HG03175 (cell line): ENCODE data around the gene SIPA1L3.

Experiments
- ATAC-seq: cut with Tn5 transposase; IDR thresholded peaks from one replicate; pipeline ENCODE4 v1.9.1; 2021; ENCODE audit warnings: mild to moderate bottlenecking, moderate library complexity; ENCODE audit not compliant: unreplicated experiment

Gene SIPA1L3

DNA sequence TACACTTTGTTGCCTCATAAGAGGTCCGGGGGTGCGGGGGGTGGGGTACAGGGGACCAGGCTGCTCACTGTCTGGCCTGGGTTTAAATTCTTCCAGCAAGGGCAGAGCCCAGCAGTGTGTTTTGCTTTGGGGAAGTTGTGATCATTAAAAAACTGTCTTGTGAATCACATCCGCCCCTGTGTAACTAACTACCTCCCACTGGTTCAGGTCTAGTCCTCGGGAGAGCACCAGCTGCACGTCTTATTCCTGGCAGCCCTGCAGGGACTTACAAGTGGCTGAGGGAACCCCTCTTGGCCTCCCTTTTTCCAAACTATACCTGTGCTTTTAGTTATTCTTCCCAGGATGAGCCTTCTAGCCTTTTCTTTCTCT lies 127.5 kb downstream of the SIPA1L3 start:
- no peak for ATAC-seq

DNA sequence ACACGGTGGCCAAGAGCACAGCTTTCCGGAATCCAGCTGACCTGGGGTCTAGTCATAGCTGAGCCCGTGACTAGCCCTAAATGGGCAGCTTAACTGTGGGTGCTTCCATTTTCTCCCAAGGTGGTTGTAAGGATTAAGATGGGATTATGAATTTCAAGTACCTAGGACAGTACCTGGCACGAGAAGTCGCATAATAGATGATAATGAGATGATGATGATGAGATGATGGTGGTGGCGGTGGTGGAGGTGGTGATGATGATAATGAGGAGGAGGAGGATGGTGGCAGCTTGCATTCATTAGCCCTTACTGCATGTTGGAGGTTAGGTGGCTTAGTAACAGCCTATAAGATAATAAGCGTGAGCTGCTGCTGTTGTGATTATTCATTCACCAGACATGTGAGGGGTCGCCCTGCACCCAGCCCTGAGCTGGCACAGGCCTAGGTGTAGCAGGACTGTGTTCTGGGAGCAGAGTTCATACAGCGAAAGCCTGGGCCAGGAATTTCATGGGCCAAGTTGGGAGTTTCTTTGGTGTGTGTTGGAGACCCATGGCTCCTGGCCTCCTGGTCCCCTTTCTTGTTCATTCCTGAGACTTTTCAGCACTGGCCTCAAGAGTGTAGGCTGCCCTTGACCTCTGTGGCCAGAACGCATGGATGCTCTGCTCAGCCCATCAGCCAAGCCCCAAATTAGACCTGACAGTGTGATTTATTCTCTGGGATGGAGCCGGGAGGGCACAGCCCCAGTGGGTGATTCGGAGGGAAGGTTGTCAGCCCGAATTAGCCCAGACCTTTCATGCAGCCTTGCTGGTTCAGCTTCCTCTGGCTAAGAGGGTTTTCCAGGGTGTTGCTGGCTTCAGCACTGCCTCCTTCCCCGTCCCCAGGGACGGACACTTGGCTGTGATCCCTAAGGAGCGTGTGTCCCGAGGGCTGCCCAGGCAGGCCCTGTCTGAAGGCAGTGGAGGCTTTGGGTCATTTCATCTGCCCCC lies 128.8 kb downstream of the SIPA1L3 start:
- no peak for ATAC-seq

DNA sequence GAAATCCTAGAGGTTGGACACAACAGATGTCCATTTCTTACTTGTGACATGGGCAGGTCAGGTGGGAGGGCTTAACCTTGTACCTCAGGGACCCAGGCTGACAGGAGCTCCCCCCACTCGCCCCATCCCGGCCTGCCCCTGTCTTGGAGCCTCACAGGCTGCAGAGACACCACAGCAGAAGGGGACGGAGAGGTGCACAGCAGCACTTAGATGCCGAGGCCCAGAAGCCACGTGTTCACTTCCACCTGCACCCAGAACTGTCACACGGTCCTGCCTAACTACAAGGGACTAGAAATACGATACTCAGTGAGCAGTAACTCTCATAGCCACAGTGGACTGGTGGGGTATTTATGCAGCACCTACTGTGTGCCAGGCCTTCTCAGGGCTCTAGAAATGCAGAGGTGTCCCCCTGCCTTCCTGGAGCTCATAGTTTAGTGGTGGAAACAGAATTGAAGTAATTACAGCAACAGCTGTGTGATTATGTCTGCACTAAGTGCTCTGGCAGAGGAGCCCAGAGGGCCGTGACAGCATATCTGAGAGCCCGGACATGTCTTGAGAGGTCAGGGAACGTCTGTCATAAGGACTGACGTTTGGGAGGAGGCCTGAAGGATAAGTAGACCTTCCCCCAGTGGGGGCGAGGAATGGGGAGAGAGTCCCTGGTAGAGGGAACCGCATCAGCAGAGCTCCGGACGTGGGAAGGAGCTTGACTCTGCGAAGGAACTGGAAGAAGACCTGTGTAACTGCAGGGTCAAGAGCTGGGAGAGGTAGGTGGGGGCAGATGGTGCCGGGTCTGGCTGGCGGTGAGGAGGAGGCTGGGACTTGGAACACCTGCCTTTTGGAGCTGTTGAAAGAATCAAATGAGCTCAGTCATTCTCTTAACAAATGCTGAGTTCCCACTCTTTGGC lies 130.0 kb downstream of the SIPA1L3 start:
- no peak for ATAC-seq

DNA sequence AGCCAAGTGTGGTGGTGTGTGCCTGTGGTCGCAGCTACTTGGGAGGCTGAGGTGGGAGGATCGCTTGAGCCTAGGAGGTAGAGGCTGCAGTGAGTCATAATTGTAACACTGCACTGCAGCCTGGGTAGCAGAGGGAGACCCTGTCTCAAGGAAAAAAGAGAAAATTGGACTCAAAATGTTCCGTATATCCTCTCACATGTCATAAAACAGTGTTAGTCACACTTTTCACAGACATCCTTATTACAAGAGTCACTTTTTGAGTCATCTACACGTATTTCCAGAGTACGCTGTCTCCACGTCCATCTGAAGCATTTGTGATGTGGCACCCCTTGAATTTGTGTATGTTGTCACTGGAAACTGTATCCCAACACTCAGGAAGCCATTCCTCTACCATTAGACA lies 133.0 kb downstream of the SIPA1L3 start:
- ATAC-seq = no peak

GRCh38 chr19:38042132-38042531 lies 135.1 kb downstream of the SIPA1L3 start:
- ATAC-seq = no peak

GRCh38 chr19:38043649-38044144 lies 136.7 kb downstream of the SIPA1L3 start:
- no peak for ATAC-seq

DNA sequence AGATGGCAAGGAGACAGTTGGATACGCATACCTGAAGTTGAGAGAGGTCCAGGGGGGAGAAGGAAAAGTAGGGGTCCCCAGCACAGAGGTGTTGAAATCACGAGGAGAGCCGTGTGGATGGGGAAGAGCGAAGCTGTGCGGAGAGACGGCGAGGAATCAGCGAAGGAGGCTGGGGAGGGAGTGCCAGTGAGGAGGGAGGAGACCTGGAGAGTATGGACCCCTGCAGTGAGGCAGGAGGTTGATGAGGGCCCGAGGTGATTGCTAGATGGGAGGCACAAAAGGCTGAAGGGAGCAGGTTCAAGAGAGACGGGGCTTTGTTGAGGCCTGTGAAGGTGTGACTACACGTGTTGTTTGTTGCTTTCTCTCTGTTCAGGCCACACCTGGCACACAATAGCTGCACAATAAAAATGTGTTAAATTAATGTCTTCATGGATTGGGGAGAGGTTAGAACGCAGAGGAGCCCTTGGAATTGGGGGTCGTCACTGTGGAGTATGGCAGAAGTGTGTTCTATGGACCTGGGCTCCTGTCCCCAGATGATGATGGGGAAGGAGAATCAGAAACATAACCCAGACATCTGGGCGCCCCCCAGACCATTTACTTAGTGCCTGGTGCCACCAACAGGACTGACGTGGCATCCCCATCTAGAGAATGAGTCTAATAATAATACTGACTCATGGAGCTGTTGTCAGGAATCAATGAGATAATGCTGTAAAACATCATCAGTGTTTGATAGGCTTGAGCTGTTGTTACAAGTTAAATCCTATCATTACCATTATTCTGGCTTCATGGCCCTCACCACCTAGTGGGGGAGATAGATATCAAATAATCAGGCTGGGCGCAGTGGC lies 137.5 kb downstream of the SIPA1L3 start:
- no peak for ATAC-seq

GRCh38 chr19:38045554-38046253 lies 138.7 kb downstream of the SIPA1L3 start:
- no peak for ATAC-seq

DNA sequence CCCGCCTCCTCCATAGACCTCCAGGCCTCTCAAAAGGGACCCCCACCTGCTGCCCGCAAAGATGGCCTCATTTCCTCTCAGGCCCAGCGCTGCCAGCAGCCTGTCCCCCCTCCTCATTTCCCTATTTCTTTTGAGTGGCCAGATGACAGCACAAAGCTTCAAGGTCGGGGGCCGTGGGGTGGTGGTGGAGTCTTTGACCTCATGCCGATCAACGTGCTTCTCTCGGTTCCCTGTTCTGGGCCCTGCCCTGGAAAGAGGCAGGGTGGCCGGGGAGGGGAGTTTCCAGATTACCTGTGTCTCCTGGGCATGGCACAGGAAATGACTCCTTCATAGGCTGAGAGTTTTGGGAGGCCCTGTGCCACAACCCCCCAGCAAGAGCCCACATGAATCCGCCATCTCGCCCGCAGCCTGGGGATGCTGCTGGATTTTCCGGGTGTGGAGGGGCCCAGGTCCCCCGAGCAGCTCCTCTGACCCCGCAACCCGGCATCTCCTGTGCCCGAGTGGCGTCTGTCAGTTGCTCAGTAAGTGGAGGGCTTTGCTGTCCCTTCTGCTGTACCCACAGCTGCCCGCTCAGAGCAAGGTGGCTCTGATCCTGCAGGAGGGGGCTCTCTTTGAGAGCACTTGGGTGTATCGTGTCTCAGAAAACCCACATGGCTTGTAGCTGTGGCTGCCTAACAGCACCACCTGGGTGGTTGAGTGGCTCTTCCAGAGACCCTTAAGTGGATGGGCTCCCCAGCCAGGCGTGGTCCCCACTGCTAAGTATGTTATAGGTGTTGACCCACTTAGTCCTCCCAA lies 139.4 kb downstream of the SIPA1L3 start:
- ATAC-seq = peak; percentile 40

GRCh38 chr19:38047049-38047438 lies 140.0 kb downstream of the SIPA1L3 start:
- no peak for ATAC-seq

- no peak for ATAC-seq
Observed at GRCh38 chr19:38047641-38048040, 140.6 kb downstream of the SIPA1L3 start.

- ATAC-seq = peak; percentile 43
Observed at GRCh38 chr19:38049105-38049649, 142.2 kb downstream of the SIPA1L3 start.

DNA sequence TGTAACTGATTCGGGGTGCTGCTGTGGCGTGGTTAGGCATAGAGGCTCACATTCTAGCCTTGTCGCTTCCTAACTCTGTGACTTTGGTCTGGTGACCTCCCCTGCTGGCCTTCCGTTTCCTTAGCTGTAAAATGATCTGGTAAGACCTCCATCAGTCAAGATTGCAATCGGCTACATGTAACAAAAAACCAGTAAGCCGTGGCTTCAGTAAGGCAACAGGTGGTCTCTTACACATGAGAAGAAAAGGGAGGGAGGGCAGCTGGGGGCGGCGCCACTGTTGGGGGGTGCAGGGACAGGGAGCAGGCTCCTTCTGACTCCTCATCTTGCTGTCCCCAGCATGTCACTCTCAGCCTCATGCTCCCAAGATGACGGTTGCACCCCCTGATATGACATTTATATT lies 148.0 kb downstream of the SIPA1L3 start:
- ATAC-seq = no peak

GRCh38 chr19:38055655-38056521 lies 148.9 kb downstream of the SIPA1L3 start:
- no peak for ATAC-seq

- no peak for ATAC-seq
Observed at GRCh38 chr19:38056646-38057045, 149.6 kb downstream of the SIPA1L3 start.

- no peak for ATAC-seq
Observed at GRCh38 chr19:38057959-38058690, 151.1 kb downstream of the SIPA1L3 start.

DNA sequence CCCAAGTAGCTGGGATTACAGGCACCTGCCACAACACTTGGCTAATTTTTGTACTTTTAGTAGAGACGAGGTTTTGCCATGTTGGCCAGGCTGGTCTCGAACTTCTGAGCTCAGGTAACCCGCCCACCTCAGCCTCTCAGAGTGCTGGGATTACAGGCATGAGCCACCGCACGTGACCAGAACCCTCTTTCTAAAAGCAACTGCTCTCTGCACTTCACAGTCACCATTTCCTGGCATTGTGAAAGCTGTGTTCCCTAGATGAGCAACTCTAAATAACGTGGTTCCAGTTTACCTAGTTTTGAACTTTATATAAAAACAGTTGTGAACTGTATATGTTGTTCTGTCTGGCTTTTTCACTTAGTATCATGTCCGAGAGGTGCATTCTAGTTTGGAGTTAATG lies 152.9 kb downstream of the SIPA1L3 start:
- ATAC-seq = no peak
